ENCODE results near the gene HADH.
"Not testable (repeated sequence)": the region's sequence is repeated elsewhere in the genome, so short reads cannot be mapped to it uniquely, and the experiment has no call there.

The HADH gene

DNA sequence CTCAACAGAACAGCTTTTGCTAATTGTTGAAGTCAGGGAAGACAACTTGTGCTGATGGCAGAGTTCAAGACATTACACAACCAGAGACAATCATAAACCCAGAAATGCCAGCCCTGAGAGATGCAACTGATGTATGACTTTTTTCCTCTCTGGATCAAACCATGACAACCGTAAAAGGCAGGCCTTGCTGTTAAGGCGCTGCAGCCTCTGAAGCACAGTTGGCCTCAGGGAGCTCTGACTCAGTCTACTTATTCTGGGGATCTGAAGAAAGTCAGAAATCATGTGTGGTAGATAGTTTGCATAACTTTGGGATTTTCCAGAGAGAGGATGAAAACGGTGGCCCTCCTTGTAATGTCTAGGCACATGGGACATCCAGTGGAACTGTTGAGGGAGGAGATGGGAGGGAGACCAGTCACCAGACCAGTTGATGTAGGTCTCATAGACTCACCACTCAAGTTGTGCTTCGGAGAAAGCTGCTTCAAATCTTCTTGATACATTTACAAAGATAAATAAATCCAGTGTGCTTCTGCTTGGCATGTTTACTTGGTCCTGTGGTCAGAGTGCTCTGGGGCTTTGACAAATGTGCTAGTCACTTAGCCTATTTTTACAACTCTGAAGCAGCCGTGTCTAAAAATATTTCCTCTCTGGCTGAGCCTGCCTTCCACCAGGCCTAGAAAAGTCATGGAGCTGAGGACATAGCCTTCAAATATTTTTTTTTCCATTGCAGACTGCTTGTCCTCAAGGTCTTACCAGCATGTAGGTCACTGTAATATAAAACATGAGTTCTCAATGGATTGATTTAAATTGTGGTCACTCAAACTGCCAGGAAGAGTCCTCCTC, 7.5 kb downstream of the HADH start:
- no peak for DNase-seq

DNA sequence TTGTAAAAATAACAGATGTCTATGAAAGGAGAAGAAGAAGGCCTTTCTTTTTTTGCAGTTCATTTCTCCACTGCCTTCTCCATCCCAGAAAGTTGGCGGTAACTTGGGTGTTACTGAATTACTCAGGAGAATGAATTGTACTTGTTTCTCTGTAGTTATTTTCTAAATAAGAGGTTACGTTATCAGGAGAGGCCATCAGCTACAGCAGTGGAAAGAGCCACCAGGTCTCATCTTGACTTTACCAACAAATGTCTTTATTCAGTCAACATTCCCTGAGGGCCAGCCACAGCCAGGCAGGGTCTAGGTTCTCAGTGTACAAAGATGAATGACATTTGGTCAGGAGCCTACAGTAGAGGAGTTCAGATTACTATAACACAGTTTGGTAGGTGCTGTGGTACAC, 8.1 kb downstream of the HADH start:
- DNase-seq: no peak

DNA sequence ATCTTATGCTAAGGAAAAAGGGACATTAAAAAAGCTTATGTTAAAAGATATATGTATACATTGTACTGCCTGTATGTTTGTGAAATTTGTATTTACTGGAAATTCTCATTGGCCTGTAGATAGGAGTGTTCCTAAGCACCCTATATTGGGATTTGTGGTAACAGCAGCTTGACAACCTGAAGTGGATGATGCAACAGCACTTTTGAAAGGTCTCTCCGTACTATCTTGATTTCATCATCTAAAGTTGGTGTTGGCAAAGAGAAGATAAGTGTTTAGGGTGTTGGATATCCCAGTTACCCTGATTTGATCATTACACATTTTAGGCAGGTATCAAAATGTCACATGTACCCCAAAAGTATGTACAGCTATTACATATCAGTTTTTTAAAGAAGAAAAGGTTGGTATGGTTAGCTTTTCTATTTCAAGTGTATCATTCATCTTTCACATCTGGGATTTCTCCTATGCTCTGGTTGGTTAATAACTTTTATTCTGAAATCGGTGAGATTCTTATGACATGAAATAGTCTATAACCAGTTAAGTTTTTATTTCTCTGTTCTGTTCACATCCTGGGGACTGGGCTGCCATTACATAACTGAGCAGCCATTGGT, 10.3 kb downstream of the HADH start:
- no peak for DNase-seq

DNA sequence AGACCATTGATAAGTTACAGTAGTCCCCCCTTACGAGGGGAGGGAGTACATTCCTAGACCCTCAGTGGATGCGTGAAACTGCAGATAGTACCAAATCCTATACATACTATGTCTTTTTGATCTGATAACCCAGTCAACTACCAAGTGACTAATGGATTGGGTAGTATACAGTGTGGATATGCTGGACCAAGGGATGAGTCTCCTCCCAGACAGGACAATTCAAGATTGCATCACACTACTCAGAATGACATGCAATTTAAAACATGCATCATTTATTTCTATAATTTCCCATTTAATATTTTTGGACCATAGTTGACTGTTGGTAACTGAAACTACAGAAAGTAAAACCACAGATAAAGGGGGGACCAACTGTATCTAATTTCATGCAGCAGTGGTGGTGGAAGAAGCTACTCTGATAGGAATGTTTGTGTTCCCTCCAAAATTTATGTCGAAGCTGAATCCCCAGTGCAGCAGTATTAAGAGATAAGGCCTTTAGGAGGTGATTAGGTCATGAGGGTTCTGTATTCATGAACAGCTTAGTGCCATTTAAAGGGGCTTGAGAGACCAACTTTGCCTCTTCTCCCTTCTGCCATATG, 11.9 kb downstream of the HADH start:
- no peak for DNase-seq

DNA sequence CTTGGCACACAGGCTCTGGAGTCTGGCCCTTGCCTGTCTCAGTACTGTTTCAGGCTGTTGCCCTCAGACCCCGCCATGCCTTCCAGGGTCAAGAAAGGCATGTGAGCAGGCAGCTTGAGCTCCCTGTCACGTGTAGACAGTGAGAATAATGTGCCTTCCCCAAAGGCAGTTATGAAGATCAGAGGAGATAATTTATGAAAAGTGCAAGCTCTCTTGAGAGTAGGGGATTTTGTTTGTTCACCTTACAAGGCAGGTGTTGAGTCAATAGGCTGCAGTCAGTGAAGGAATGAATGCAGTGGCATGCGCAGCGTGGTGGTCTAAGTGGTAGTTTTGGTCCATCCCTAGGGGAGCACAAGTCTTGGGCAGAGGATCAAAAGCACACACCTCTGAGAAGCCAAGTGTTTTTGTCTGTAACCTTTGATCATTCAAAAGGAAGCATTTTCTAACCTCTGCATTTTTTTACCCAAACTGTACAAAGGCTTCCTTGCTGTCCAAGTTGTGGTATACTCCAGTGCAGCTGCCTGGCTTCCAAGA, 14.4 kb downstream of the HADH start:
- no peak for DNase-seq

DNA sequence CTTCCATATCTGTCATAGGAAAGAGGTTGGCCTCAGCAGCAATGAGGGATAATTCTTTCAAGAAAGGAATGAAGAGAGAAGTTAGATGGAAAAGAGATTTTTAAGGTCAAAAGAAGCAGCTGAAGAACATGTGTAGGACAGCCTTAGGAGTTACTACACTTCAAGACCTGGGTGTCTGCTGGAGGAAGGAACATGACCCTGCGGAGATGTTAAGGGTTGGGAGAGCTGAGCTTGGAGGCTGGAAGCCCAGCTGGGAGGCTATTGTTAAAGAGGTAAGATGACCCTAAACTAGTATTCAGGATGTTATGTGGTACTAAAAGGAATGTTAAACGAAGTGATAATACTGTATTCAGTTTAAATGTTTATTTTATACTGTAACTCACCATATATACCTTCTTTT, 15.0 kb downstream of the HADH start:
- no peak for DNase-seq

DNA sequence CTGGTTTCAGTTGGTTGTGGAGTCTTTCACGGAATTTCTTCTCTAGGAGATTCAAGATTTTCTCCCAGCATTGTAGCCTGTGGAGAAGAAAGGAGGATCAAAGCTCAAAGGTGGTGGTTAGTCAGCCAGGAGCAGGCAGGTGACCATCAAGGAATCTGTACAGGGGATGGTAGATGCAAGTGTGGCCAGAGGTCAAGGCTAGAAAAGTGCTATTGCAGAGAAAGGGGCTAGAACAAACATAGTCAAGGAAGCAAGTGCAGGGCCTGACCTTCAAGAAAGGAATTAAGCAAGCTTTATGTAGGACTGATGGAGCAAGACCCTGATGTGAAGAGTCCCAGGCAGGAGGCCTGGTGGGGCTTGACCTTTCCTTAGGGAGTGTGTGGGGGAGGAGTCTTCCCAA, 16.1 kb downstream of the HADH start:
- no peak for DNase-seq

DNA sequence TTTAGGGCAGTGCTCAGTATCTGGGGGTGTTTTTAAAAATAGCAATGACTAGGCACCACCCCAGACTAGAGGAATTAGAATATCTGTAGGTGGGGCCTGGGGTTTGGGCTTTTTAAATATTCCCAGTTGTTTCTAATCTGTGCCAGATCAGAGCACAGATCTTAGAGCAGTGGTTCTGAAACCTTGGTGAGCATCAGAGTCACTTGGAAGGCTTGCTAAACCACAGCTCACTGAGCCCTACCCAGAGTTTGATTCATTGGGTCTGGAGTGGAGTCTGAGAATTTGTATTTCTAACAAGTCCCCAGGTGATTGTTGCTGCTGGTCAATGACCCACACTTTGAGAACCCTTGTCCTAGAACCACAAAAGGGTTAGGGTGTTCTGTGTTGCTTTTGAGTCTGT, 16.7 kb downstream of the HADH start:
- DNase-seq: no peak

DNA sequence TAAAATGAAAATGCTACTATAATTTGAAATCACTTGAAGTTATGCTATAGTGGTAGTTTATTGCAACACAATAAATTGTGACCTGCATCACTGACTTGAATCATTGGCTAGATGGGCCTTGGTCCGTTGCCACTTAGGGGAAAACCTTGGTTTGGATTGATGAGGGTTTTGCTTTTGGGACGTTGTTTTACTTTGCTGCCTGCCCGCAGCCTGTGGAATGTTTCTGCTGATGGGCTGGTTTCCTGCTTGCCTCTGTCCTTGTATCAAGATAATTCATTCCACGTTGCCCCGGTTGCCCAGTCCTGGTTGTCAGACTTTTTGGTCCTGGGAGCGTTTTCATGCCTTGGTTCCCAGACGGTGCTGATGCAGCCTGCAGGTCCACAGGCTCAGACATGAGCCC, 18.3 kb downstream of the HADH start:
- DNase-seq: no peak

DNA sequence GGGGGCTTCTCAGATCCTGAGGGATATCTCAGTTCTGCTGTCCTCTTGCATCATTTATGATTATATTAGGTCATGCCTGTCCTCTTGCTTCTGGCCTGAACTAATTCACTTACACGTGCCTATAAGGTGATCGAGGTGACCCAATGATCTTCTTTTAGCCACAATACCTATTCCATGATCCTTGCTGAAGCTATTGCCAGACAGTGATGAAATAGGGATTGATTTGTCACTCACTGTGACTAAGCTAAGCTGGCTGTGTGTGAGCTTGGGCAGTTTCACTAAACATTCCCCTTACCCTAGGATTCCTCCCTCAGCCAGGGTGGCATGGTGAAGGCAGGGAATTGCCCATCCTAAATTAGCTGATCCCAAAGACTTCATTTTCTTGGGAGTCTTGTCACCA, 19.0 kb downstream of the HADH start:
- no peak for DNase-seq

DNA sequence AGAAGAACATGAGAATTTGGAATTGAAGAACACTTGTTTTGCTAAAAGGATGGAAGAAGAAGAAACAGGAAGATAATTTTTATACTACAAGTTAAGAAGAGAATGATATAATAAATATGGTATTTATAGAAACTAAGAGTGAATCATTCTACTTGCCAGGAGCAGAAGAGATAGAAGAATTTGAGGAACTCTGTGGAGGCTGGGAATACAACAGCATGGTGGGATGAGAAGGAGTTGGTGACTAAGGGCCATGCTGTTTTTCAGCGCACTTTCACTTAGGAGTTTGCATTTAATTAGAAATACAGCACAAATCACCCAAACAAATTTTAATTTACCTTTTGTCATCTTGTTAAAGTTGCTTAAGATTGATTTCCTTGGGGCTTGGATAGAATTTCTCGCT, 20.5 kb downstream of the HADH start:
- no peak for DNase-seq

DNA sequence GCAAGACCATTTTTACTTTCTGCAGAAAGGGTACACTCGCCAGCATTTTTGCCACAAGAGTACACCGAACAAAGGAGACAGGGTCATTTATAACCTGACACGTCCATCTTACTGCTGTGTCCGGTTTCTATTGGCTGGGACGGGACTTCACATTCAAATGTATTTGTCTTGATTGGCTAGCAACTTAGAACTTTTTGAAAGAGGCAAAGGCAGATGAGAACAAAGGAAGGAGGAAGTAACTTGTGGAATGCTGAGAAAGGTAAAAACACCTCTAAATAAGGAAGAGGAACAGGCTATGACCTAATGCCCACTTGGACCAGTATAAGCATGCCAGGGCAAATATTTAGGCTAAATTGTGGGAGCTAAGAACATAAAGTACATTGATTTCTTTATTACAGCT, 22.7 kb downstream of the HADH start:
- DNase-seq: not testable (repeated sequence)

DNA sequence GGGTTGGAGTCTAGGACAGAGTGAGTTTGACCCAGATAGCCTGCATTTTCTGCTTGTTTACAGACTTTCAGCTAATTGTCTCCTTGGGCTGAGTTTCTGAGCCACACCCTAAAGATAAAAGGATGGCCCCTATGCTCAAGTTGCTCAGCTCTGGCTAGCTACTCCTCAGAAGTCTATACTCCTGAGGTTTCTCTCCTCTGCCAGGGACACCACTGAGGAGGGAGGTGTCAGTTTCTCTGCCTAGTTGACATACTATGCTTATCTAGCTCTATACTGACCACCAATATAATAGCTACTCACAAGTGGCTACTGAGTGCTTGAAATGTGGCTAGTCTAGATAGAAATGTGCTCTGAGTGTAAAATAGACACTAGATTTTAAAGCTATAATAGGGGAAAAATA, 23.6 kb downstream of the HADH start:
- DNase-seq: no peak

DNA sequence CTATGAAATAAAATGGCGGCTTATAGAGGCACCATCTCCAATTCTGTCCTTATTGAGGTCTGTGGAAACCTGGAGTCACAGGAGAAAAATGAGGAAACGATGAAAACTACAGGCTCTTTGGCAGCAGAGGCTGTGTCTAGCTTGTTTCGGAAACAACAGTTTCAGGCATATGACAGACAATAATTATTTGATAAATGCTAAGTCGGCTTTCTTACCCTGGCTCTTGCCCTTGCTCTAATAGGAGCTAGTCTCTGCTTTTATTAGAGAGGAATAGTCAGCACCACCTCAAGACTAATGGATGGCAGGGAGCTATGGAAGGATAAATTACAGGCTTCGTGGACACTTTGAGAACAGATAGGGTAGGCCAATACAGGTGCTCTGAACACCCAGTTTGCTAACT, 24.3 kb downstream of the HADH start:
- DNase-seq: no peak

DNA sequence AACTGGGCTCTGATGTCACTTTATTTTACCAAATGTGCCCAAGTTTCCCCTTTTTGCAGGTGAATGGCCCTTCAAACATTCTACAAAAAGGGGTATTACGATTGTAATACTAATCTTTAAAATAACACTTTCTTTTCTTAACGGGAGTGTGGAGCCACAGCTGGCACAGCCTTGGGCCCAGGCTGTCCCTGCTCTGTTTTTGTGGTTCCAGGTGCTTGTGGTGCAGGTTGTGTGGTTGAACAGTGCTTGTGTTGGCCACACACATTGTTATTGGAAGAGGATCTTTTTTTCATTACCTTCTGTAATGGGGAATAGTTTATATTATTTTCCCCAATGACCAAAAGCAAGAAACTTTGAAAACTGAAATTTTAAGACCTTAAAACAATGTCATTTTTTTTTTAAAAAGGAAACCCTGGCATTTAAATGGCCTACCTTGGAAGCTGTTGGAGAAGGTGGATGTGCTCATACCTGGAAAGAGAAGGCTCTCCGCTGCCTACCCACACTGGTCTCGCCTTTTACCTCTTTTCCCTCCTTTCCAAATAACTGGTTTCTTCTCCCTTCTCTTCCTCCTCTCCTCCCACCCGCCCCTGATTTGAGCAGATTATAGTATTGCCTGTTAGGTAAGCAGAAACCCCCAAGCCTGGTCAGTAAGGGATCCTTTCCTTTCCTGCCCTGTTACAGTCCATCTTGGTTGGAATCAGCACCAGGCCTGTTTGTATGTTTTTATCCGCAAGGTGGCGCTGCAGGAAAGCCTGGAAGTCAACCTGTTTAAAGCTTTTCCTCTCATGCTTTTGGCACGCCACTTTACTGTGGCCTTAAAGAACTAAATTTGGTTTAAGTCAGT, 28.6 kb downstream of the HADH start:
- peak; percentile 76 to 93 for DNase-seq

DNA sequence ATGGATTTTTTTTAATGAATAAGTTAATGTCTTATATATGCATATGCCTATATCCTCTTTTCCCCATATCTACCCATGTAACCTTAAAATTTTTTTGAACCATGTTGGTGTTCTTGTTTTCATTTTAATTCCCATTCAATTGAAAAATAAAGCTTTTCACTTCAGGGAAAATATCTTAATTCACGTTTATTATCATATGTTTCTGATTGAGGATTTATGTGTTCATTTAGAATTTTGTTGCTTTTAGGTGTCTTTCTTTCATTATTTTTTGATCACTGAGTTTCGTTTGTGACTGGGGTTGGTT, 29.1 kb downstream of the HADH start:
- DNase-seq: no peak

DNA sequence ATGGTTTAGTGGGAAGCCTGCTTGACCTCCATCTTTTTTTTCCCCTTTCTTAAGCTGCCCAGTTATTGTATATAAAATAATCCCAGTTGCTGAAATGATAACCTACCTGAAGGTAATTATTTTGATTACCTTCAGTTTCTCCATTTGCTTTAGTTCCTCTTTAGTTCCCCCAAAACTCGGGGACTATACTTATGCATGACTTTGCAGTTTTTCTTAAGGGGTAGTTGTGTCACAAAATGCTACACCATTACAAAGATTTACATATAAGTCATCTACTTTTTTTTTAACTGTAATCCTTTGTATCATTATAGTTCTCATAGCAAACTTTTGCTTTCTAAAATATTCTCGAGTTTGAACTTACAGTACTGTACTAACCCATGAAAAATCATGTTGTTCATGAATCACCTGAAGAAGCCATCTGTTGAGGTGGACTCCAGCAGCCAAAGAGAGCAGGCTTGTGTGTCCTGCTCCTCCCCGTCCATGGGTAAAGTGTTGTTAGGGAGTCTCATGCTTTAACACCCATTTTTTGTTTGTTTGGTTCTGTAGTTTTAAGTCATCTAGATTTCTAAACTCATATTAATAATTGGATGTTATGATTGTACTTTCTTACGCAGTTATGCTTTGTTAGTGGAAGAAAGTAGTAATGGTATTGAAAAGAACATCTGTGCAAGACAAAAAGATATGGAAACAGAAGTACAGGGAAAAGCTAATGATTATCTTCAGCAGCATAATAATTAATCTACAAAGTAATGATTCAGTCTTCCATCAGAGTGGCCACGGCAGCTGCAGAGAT, 34.6 kb downstream of the HADH start:
- DNase-seq: no peak

DNA sequence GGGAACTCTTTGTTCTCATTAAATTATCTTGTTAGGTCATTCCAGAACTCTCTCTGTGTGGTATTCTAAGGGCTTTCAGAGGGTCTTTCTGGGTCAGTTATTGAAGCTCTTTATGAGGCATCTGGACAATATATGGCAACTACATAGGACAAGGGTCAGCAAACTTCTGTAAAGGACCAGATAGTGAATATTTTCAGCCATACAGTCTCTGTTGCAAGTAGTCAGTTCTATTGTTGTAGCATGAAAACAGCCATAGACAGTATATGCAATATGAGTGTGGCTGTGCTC, 35.1 kb downstream of the HADH start:
- no peak for DNase-seq

DNA sequence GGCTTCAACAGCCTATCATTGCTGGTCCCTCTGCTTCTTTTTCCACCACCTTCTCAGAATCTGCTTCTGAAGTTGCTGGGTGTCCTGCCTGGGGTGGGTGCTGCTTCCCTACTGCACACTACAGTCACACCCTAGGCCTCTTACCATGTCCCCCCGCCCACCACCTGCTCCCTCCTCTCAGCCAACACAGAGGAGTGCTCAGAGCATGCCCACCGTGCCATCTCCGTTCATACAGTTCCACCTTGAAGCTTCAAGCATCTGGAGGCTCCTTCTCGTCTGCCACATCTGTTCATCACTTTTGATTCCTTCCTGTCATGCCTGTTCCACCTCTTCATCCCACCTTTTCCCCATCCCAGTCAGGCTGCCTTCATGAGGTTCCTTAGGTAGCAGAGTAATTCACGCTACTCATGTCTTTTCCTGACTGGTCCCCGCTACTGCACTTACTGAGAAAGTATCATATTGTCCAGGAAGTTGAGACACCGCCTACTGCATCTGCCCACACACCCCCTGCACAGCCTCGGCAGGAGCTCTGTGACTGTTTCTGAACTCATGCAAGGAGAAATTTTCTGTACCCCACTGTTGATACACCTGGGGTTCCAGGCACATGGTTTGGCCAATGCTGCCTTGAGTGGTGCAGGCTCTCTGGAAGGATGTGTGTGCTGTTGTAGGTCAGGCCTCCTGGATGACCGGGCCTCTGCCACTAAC, 39.5 kb downstream of the HADH start:
- DNase-seq: peak; percentile 61 to 65

DNA sequence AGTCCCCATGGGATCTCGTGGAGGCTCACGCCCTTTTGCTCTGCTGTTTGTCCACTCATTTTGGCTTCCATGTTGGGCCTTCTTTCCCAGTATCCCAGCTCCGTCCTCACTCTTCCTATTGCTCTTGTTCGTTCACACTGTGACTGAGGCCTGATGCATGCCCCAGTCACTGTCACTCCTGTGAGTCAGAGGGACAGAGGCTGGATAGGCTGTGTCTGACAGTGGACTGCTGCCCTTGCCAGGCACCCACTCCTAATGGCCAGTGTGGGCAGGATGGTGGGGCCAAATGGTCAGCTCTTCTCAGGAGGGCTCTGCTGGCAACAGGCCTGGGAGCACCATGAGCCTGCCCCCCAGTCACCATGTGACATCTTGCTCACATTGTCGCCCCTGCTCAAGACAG, 40.0 kb downstream of the HADH start:
- DNase-seq: no peak

DNA sequence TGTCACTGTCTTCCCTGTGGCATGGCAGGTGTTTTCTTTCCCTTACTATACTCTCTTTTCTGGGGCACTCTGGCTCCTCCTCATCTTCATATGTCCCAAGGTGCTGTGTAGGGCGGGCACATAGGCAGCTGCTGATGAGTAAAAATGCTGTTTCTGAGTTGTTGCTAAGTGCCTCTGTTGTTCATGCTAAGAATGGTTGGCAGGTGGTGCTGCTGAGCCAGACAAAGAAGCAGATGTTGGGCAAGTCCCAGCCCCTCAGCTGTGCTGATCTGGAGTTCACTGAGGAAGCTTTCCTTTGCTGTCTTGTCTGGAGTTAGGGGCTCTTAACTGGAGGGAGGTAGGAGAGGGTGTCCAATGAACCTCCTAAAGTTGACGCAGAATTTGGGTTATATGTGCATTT, 40.6 kb downstream of the HADH start:
- peak; percentile 71 for DNase-seq

DNA sequence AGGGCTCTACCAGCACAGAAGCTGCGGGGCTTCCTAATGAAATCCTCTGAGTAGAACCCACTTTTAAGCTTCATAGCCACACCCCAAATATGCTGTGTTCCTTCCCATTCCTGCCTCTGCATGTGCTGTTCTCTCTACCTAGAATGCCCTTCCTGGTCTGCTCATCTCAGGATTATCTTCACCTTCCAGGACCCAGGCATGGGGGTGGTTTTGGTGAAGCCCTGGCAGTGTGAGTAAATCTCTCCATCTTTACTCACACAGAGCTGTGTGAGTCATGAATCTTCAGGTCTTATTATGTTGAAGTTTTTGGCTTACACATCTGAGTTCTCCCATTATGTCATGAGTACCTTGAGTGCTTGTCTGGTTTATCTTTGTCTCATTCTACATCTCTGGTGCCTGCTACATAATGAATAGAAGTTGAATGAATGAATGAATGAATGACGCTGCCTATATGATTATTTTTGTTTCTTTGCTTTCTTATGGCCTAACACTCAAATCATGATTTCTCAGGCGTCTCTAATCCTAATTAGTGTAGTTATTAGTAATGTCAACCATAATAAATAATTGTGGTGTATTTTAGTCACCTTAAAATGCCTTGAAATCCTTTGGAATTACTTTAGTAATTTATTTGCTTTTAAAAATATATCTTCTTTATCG, 41.9 kb downstream of the HADH start:
- peak; percentile 51 to 52 for DNase-seq
